Astrocyte (in vitro differentiated cells and primary cell): ENCODE data around the gene BTBD8.
"Not testable (repeated sequence)": the region's sequence is repeated elsewhere in the genome, so short reads cannot be mapped to it uniquely, and the experiment has no call there.

ENCODE experiments used
- EZH2 ChIP-seq: IDR thresholded peaks from 2 replicates; pipeline ENCODE4 v1.6.1; 2012; ENCODE audit warnings: mild to moderate bottlenecking, low read length, inconsistent platforms; ENCODE audit not compliant: insufficient read depth
- TF ChIP-seq, protein P1 (sequence below): IDR thresholded peaks from 2 replicates; pipeline ENCODE4 v1.5.1; 2011; ENCODE audit warnings: low read depth, mild to moderate bottlenecking, inconsistent platforms, low read length, moderate library complexity; ENCODE audit not compliant: insufficient read depth

- TF ChIP-seq, protein P1, sequence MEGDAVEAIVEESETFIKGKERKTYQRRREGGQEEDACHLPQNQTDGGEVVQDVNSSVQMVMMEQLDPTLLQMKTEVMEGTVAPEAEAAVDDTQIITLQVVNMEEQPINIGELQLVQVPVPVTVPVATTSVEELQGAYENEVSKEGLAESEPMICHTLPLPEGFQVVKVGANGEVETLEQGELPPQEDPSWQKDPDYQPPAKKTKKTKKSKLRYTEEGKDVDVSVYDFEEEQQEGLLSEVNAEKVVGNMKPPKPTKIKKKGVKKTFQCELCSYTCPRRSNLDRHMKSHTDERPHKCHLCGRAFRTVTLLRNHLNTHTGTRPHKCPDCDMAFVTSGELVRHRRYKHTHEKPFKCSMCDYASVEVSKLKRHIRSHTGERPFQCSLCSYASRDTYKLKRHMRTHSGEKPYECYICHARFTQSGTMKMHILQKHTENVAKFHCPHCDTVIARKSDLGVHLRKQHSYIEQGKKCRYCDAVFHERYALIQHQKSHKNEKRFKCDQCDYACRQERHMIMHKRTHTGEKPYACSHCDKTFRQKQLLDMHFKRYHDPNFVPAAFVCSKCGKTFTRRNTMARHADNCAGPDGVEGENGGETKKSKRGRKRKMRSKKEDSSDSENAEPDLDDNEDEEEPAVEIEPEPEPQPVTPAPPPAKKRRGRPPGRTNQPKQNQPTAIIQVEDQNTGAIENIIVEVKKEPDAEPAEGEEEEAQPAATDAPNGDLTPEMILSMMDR = not testable (repeated sequence)
- not testable (repeated sequence) for TF ChIP-seq EZH2
These were observed 5.7 kb upstream of the BTBD8 start for GRCh38 chr1:92074446-92074845.
